ENCODE measurements around the gene CLP1.
"Not testable (repeated sequence)": the region's sequence is repeated elsewhere in the genome, so short reads cannot be mapped to it uniquely, and the experiment has no call there.

The CLP1 gene

GRCh38 chr11:57667117-57667735, 9.7 kb downstream of the CLP1 start:
- DNase-seq (ENCODE audit: low spot score) = peak; percentile 97

- DNase-seq (ENCODE audit: low spot score) = peak; percentile 99
These were observed 10.3 kb downstream of the CLP1 start, which contains the start of gene ZDHHC5 for GRCh38 chr11:57667736-57668433. ZDHHC5 (plus strand) TSS chr11:57668114; CDS start chr11:57673091, 4,977 bp downstream.

- peak; percentile 31 for DNase-seq (ENCODE audit: low spot score)
These were observed 10.8 kb downstream of the CLP1 start for GRCh38 chr11:57668434-57668782.

- DNase-seq (ENCODE audit: low spot score) = no peak
These were observed 16.7 kb downstream of the CLP1 start for GRCh38 chr11:57674251-57674650.

GRCh38 chr11:57675176-57675941, 17.8 kb downstream of the CLP1 start:
- no peak for DNase-seq (ENCODE audit: low spot score)

- DNase-seq (ENCODE audit: low spot score) = no peak
These were observed 21.8 kb downstream of the CLP1 start for GRCh38 chr11:57679396-57679795.

- peak; percentile 14 for DNase-seq (ENCODE audit: low spot score)
These were observed 23.0 kb downstream of the CLP1 start for GRCh38 chr11:57680552-57680874.

GRCh38 chr11:57681168-57681567, 23.6 kb downstream of the CLP1 start:
- no peak for DNase-seq (ENCODE audit: low spot score)

- DNase-seq (ENCODE audit: low spot score) = not testable (repeated sequence)
These were observed 32.9 kb downstream of the CLP1 start for GRCh38 chr11:57690474-57690873.

GRCh38 chr11:57698843-57699365, 41.3 kb downstream of the CLP1 start:
- DNase-seq (ENCODE audit: low spot score) = no peak

- no peak for DNase-seq (ENCODE audit: low spot score)
These were observed 42.3 kb downstream of the CLP1 start for GRCh38 chr11:57699813-57700212.

GRCh38 chr11:57700425-57700824, 42.9 kb downstream of the CLP1 start:
- no peak for DNase-seq (ENCODE audit: low spot score)

- DNase-seq (ENCODE audit: low spot score) = no peak
These were observed 45.8 kb downstream of the CLP1 start for GRCh38 chr11:57703341-57703740.

- DNase-seq (ENCODE audit: low spot score) = no peak
These were observed 47.4 kb downstream of the CLP1 start for GRCh38 chr11:57704932-57705331.

- DNase-seq (ENCODE audit: low spot score) = not testable (repeated sequence)
These were observed 47.9 kb downstream of the CLP1 start for GRCh38 chr11:57705432-57705831.

GRCh38 chr11:57709802-57710367, 52.3 kb downstream of the CLP1 start:
- DNase-seq (ENCODE audit: low spot score) = no peak

Measured in AG08395 (cell line).